Measurements from ENCODE around the gene LGI1. TPM values are rescaled to one million over a fixed set of nuclear protein-coding genes. Genes with fewer than 3 reads are reported as not detected.

LGI1 gene
- total RNA-seq, 6 experiments from 2014 or later: not detected

- peaks cover 4% of the 10 kb centered on the region; the same call in 1 of the 2 replicates for H3K4me1 Mint-ChIP-seq (ENCODE audit: low read depth)
- DNase-seq: no peak
- H3K9me3 Mint-ChIP-seq: no peaks in the 10 kb centered on the region
- no peak for TF ChIP-seq CTCF (IDR thresholded peaks at IDR 0.05)
- no peaks in the 10 kb centered on the region for H3K36me3 Mint-ChIP-seq (ENCODE audit: low read depth)
- H3K27ac Mint-ChIP-seq: no peak overlapping the region
- H3K27me3 Mint-ChIP-seq (ENCODE audit: insufficient read depth): peaks cover 13% of the 10 kb centered on the region
- no peak overlapping the region for H3K4me3 Mint-ChIP-seq
Measured at GRCh38 chr10:93716766-93717165, 41.0 kb upstream of the LGI1 start.

- H3K9me3 Mint-ChIP-seq: no peaks in the 10 kb centered on the region
- no peaks in the 10 kb centered on the region for H3K4me1 Mint-ChIP-seq (ENCODE audit: low read depth)
- peaks cover 13% of the 10 kb centered on the region for H3K27me3 Mint-ChIP-seq (ENCODE audit: insufficient read depth)
- no peak for DNase-seq
- no peak overlapping the region for H3K27ac Mint-ChIP-seq
- no peak for TF ChIP-seq CTCF (IDR thresholded peaks at IDR 0.05)
- no peaks in the 10 kb centered on the region for H3K36me3 Mint-ChIP-seq (ENCODE audit: low read depth)
- H3K4me3 Mint-ChIP-seq: no peak overlapping the region
Measured at GRCh38 chr10:93718937-93719725, 38.6 kb upstream of the LGI1 start.

GRCh38 chr10:93719901-93720300 is 37.8 kb upstream of the LGI1 start:
- Mint-ChIP-seq H3K27ac (no peak overlapping the region), H3K36me3 (ENCODE audit: low read depth) (no peaks in the 10 kb centered on the region), H3K4me3 (no peak overlapping the region), H3K4me1 (ENCODE audit: low read depth) (no peaks in the 10 kb centered on the region), H3K27me3 (ENCODE audit: insufficient read depth) (peaks cover 15% of the 10 kb centered on the region), H3K9me3 (no peaks in the 10 kb centered on the region)
- DNase-seq: no peak
- no peak for TF ChIP-seq CTCF (IDR thresholded peaks at IDR 0.05)

- Mint-ChIP-seq H3K36me3 (ENCODE audit: low read depth) (no peaks in the 10 kb centered on the region), H3K9me3 (no peaks in the 10 kb centered on the region), H3K4me3 (no peak overlapping the region), H3K27ac (no peak overlapping the region), H3K4me1 (ENCODE audit: low read depth) (no peaks in the 10 kb centered on the region), H3K27me3 (ENCODE audit: insufficient read depth) (peaks cover 27% of the 10 kb centered on the region)
- no peak for DNase-seq
- no peak for TF ChIP-seq CTCF (IDR thresholded peaks at IDR 0.05)
Measured at GRCh38 chr10:93722550-93722949, 35.2 kb upstream of the LGI1 start.

GRCh38 chr10:93723153-93723552 is 34.6 kb upstream of the LGI1 start:
- TF ChIP-seq CTCF (IDR thresholded peaks at IDR 0.05): no peak
- no peak overlapping the region for H3K27ac Mint-ChIP-seq
- no peaks in the 10 kb centered on the region for H3K4me1 Mint-ChIP-seq (ENCODE audit: low read depth)
- no peaks in the 10 kb centered on the region for H3K36me3 Mint-ChIP-seq (ENCODE audit: low read depth)
- no peak overlapping the region for H3K4me3 Mint-ChIP-seq
- peaks cover 31% of the 10 kb centered on the region for H3K27me3 Mint-ChIP-seq (ENCODE audit: insufficient read depth)
- H3K9me3 Mint-ChIP-seq: no peaks in the 10 kb centered on the region
- DNase-seq: no peak

All from HFFc6 (cell line).